IMR-90 (cell line): ENCODE data around the gene LIN7B. TPM values are rescaled to one million over a fixed set of nuclear protein-coding genes. Genes with fewer than 3 reads are reported as not detected.
A peak's percentile ranks its signal among the peaks of the same experiment; 100 is the strongest.

ENCODE experiments used
- ATAC-seq: fragments of 200-7000 bp; cut with Tn5 transposase; 2 replicates; pipeline ENCODE4 v1.9.1; 2020; ENCODE audit warnings: low read depth, mild to moderate bottlenecking, moderate library complexity
- BruUV-seq: library from RNA; stranded (reverse); fragments of 400-500 nt; replicated peaks from 2 replicates; lab custom pipeline; 2021; lab: Mats Ljungman, UMichigan
- CTCF ChIA-PET: fragments of 300-600 bp; formaldehyde crosslinking; extraction: SDS; loops from one replicate; lab custom pipeline; 2021; ENCODE audit warnings: antibody characterized with exemption; lab: Yijun Ruan, JAX
- POLR2A ChIA-PET: fragments of 300-600 bp; sonication (Branson Sonifier 250); formaldehyde crosslinking; loops from one replicate; lab custom pipeline; 2022; ENCODE audit warnings: antibody characterized with exemption; ENCODE audit not compliant: unreplicated experiment; lab: Charles Lee
- DNase-seq: peaks from one replicate; pipeline ENCODE4 v3.0.0; 2013
- H2AFZ ChIP-seq: replicated peaks from 2 replicates; pipeline ENCODE3; 2013; ENCODE audit warnings: low read length, mild to moderate bottlenecking; ENCODE audit not compliant: poor library complexity
- H2AK5ac ChIP-seq: 2 replicates; pipeline ENCODE4 v1.6.1; 2013; ENCODE audit warnings: low read depth, low read length, inconsistent platforms
- H2AK9ac ChIP-seq: replicated peaks from 2 replicates; pipeline ENCODE3; 2013; ENCODE audit warnings: mild to moderate bottlenecking, low read depth, low read length, moderate library complexity; ENCODE audit not compliant: poor library complexity
- H2BK120ac ChIP-seq: 2 replicates; pipeline ENCODE4 v1.6.1; 2013; ENCODE audit warnings: low read depth, low read length, inconsistent platforms
- H2BK15ac ChIP-seq: 3 replicates; pipeline ENCODE4 v1.6.1; 2013; ENCODE audit warnings: low read depth, low read length, inconsistent platforms
- H2BK20ac ChIP-seq: 2 replicates; pipeline ENCODE4 v1.6.1; 2013; ENCODE audit warnings: low read depth, mild to moderate bottlenecking, inconsistent platforms, low read length, moderate library complexity
- H2BK5ac ChIP-seq: 2 replicates; pipeline ENCODE4 v1.6.1; 2013; ENCODE audit warnings: mild to moderate bottlenecking, low read depth, low read length, inconsistent platforms; ENCODE audit not compliant: poor library complexity, severe bottlenecking
- H3K14ac ChIP-seq: replicated peaks from 2 replicates; pipeline ENCODE4 v1.6.1; 2013; ENCODE audit warnings: low read depth, low read length, inconsistent platforms
- H3K18ac ChIP-seq: 2 replicates; pipeline ENCODE4 v1.6.1; 2013; ENCODE audit warnings: low read depth, low read length, control low read depth
- H3K23ac ChIP-seq: 2 replicates; pipeline ENCODE4 v1.6.1; 2013; ENCODE audit warnings: low read depth, low read length, inconsistent platforms
- H3K27ac ChIP-seq: 2 replicates; pipeline ENCODE4 v1.5.1; 2013; ENCODE audit warnings: mild to moderate bottlenecking, control low read depth, low read length; ENCODE audit not compliant: insufficient read depth
- H3K27me3 ChIP-seq: 2 replicates; pipeline ENCODE4 v1.6.1; 2013; ENCODE audit warnings: low read length; ENCODE audit not compliant: control insufficient read depth, insufficient read depth
- H3K36me3 ChIP-seq: 2 replicates; pipeline ENCODE4 v1.6.1; 2013; ENCODE audit warnings: low read length, mixed read lengths; ENCODE audit not compliant: control insufficient read depth, insufficient read depth
- H3K4ac ChIP-seq: 2 replicates; pipeline ENCODE4 v1.6.1; 2013; ENCODE audit warnings: low read depth, low read length, inconsistent platforms
- H3K4me1 ChIP-seq: 2 replicates; pipeline ENCODE4 v1.6.1; 2013; ENCODE audit warnings: low read length, mixed read lengths; ENCODE audit not compliant: control insufficient read depth, insufficient read depth
- H3K4me2 ChIP-seq: 2 replicates; pipeline ENCODE4 v1.6.1; 2013; ENCODE audit warnings: low read depth, mild to moderate bottlenecking, control low read depth, low read length, moderate library complexity
- H3K4me3 ChIP-seq: 2 replicates; pipeline ENCODE4 v1.5.1; 2013; ENCODE audit warnings: low read depth, mild to moderate bottlenecking, control low read depth, low read length, moderate library complexity; ENCODE audit not compliant: insufficient read depth
- H3K56ac ChIP-seq: 2 replicates; pipeline ENCODE4 v1.6.1; 2013; ENCODE audit warnings: low read length, inconsistent platforms; ENCODE audit not compliant: insufficient read depth; ENCODE audit errors: extremely low read depth
- H3K79me1 ChIP-seq, 2 experiments: 2 replicates each; pipeline ENCODE4 v1.6.1; 2013; ENCODE audit warnings: low read length in 2 of 2, inconsistent platforms in 1 of 2, low read depth in 1 of 2
- H3K9ac ChIP-seq: 2 replicates; pipeline ENCODE4 v1.6.1; 2013; ENCODE audit warnings: low read depth, low read length, control low read depth
- H3K9me1 ChIP-seq: 2 replicates; pipeline ENCODE4 v1.6.1; 2013; ENCODE audit warnings: low read length, inconsistent platforms; ENCODE audit not compliant: insufficient read depth
- H3K9me3 ChIP-seq: 2 replicates; pipeline ENCODE4 v1.6.1; 2013; ENCODE audit warnings: low read length; ENCODE audit not compliant: control insufficient read depth, insufficient read depth
- H4K20me1 ChIP-seq: 2 replicates; pipeline ENCODE4 v1.6.1; 2013; ENCODE audit warnings: low read length, inconsistent platforms; ENCODE audit not compliant: insufficient read depth
- H4K5ac ChIP-seq: 2 replicates; pipeline ENCODE4 v1.6.1; 2013; ENCODE audit warnings: mild to moderate bottlenecking, low read depth, low read length, control low read depth
- H4K8ac ChIP-seq, 2 experiments: 2 replicates each; pipeline ENCODE4 v1.6.1; 2013; ENCODE audit warnings: low read depth in 2 of 2, low read length in 2 of 2, control low read depth in 1 of 2, inconsistent platforms in 1 of 2
- H4K91ac ChIP-seq: 2 replicates; pipeline ENCODE4 v1.6.1; 2013; ENCODE audit warnings: low read depth, low read length, inconsistent platforms; ENCODE audit not compliant: insufficient read depth
- BHLHE40 ChIP-seq: fragments of 150-350 bp; IDR thresholded peaks from 2 replicates; pipeline ENCODE4 v1.6.1; 2016; ENCODE audit warnings: mild to moderate bottlenecking, low read depth, low read length
- CEBPB ChIP-seq: IDR thresholded peaks from 2 replicates; pipeline ENCODE4 v1.6.1; 2012; ENCODE audit warnings: low read depth, low read length, improper control_type of control experiment
- ELK1 ChIP-seq: fragments of 150-350 bp; IDR thresholded peaks from 2 replicates; pipeline ENCODE4 v1.6.1; 2016; ENCODE audit warnings: low read depth, mild to moderate bottlenecking, low read length, moderate library complexity, borderline replicate concordance
- MAZ ChIP-seq: IDR thresholded peaks from 2 replicates; pipeline ENCODE4 v1.6.1; 2012; ENCODE audit warnings: low read depth, mild to moderate bottlenecking, low read length, improper control_type of control experiment, moderate library complexity, borderline replicate concordance
- WGBS, 2 experiments: methylation state at CpG; one replicate each; pipeline versions ENCODE4 v1.1.5 to v1.1.7; 2013; ENCODE audit warnings: missing lambda C conversion rate in 2 of 2; ENCODE audit not compliant: insufficient read length in 1 of 2; ENCODE audit errors: extremely low coverage in 2 of 2; 5-methylcytosine and 5-hydroxymethylcytosine counted together
- dilution Hi-C: fragments of 300-500 bp; cut with HindIII; formaldehyde crosslinking; loops from one replicate; pipeline ENCODE4 v1.14.3; 2018; ENCODE audit warnings: low sequenced_read_pairs; ENCODE audit not compliant: unreplicated experiment
- in situ Hi-C: fragments of 300-500 bp; cut with MboI; formaldehyde crosslinking; loops from 3 replicates; pipeline ENCODE4 v1.14.3; 2019; ENCODE audit warnings: low sequenced_read_pairs, inconsistent platforms, mixed read lengths
- intact Hi-C: fragments of 100-400 bp; cut with micrococcal nuclease; formaldehyde crosslinking; loops from 2 replicates; pipeline ENCODE4 v1.10.0; 2022
- polyA plus RNA-seq, 3 experiments: library from polyadenylated mRNA; depleted of rRNA; stranded (reverse); fragments of >200 nt; gene quantifications; 2 replicates each; pipeline ENCODE4 v1.2.3, GENCODE V29; 2012; ENCODE audit warnings: low replicate concordance in 1 of 3
- total RNA-seq: library from RNA; depleted of rRNA; stranded (reverse); fragments of >200 nt; gene quantifications from 2 replicates; pipeline ENCODE4 v1.2.3, GENCODE V29; 2012

The LIN7B gene
- total and polyA plus RNA-seq, 2 of the 4 experiments (the other 2 are of a cell fraction) = 3.8 to 8.0 TPM

DNA sequence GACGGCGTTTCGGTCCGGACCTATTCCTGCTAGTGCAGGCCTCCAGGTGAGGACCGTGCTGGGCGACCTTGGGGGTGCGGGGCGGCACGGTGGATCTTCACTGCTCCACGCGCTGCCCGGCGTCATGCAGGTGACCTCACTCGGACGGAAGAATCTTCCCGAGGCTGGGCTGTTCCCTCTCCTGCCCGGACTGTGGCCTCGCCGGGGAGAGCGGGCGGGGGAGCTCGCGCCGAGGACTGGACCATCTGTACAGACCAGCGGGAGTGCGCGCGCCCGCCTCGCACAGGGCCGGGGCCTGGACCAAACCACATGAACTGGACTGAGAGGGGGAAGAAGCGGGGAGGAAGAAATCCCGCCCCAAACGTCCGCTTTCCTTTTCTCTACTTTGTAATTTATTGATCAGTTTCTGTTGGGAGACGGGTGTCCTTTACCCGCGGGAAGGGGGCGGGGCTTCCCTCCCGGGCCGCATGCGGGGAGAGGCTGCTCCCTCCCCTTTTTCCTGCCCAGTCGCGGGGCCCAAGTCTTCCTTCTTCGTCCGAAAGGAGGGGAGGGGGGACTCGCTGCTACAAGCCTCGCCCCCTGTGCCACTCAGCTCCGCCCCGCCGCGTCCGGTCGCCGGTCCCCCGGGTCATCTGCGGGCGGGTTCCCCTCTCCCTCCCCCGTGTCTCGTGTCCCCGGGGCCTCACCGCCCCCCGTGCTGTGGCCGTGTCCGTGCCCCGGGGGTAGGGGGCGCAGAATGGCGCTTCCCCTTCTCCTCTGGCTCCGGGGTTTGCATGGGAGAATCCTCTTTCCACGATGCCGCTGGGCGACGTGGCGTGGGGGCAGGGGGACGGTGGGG lies 36.2 kb downstream of the LIN7B start:
- Histone ChIP-seq H2AK9ac (peak overlapping the region; percentile 79), H3K9me1 (no peaks in the 10 kb centered on the region), H2AK5ac (0 out of 2 replicates have a peak overlapping the region, but pooled peaks have one; percentile 24), H4K20me1 (no peaks in the 10 kb centered on the region), H2BK120ac (peak overlapping the region; percentile 59), H3K4me3 (peak overlapping the region; percentile 53), H3K27me3 (no peaks in the 10 kb centered on the region; the same call in 1 of the 2 replicates), H4K5ac (0 out of 2 replicates have a peak overlapping the region, but pooled peaks have one; percentile 2), H4K91ac (peak overlapping the region; percentile 54; the same call in 1 of the 2 replicates), H3K56ac (peak overlapping the region; percentile 74; the same call in 1 of the 2 replicates), H3K9ac (peak overlapping the region; percentile 53), H3K18ac (peak overlapping the region; percentile 35; the same call in 1 of the 2 replicates), H3K27ac (peak overlapping the region; percentile 13; the same call in 1 of the 2 replicates), H3K9me3 (no peaks in the 10 kb centered on the region), H3K23ac (peak overlapping the region; percentile 90), H3K4me2 (peak overlapping the region; percentile 91), H3K36me3 (no peaks in the 10 kb centered on the region), H3K79me1 (0 out of 4 replicates have a peak, but pooled peaks cover 0 to 7% of the 10 kb centered on the region in 2 experiments), H2BK5ac (no peak overlapping the region), H2BK15ac (no peak overlapping the region; the same call in 1 of the 3 replicates), H2BK20ac (no peak overlapping the region), H3K4ac (peak overlapping the region; percentile 69), H3K14ac (peak overlapping the region; percentile 77), H3K4me1 (peaks cover 12% of the 10 kb centered on the region), H4K8ac (peak overlapping the region in 1 of 2 experiments; percentile 70; a peak in 3 of 4 replicates), H2AFZ (peak overlapping the region; percentile 98)
- no TSS peak for BruUV-seq
- peak; percentile 65 for DNase-seq
- 0% methylated on average over 11 of the region's 75 CpGs; no CpG with 5 or more reads in 1 of the 2 experiments for WGBS, 2 experiments
- intact Hi-C loops = no loop called here
- in situ Hi-C loops = no loop called here
- ATAC-seq = peak; percentile 65
- dilution Hi-C loops = no loop called here
- CTCF ChIA-PET = interaction anchor here (2.0 kb wide), 1 partner anchor 53 kb away, joined by 6 read pairs; no protein-coding TSS in a partner anchor
- POLR2A ChIA-PET = interaction anchor here (0.6 kb wide), 1 partner anchor 48 kb away, joined by 4 read pairs; no protein-coding TSS in a partner anchor
- peak; percentile 79 for TF ChIP-seq MAZ
- TF ChIP-seq BHLHE40 = peak; percentile 93
- no peak for TF ChIP-seq CEBPB
- no peak for TF ChIP-seq ELK1
